Esophagus muscularis mucosa (tissue), 3 donors: Measurements from ENCODE around the gene SLC7A14.

Source experiments
- POLR2A ChIP-seq: fragments of 450-650 bp; IDR thresholded peaks from one replicate; pipeline ENCODE4 v1.6.1; 2017; ENCODE audit warnings: antibody characterized with exemption, moderate library complexity, mild to moderate bottlenecking, low read depth
- POLR2AphosphoS5 ChIP-seq, 2 donors: sonication (generic); formaldehyde crosslinking; IDR thresholded peaks; one replicate each; pipeline ENCODE4 v1.6.1; 2017; ENCODE audit warnings: antibody characterized with exemption in 2 of 2
- TF ChIP-seq, protein P1 (sequence below), 3 experiments: fragments of 200-600 bp in 2 of 3; fragments of 450-650 bp in 1 of 3; sonication (generic) in 2 of 3; IDR thresholded peaks; one replicate each; pipeline ENCODE4 v1.5.1; 2017 to 2019; ENCODE audit warnings: antibody characterized with exemption in 3 of 3, mild to moderate bottlenecking in 2 of 3, moderate library complexity in 1 of 3

DNA sequence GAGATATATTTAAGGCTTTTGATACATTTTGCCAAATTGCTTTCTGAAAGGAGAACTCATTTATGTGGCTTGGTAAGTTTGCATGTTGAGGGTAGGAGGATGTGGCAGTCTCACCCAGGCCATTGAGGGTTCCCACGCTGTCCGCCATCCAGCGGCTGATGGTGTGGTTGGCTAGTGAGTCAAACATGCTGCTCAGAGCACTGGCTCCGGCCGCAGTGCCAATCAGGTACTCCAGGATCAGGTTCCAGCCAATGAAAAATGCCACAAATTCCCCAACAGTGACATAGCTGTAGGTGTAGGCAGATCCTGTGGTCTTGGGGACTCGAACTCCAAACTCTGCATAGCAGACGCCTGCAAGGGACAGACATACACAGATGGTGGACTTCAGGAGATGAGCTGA, 84.9 kb downstream of the SLC7A14 start:
- TF ChIP-seq, protein P1, sequence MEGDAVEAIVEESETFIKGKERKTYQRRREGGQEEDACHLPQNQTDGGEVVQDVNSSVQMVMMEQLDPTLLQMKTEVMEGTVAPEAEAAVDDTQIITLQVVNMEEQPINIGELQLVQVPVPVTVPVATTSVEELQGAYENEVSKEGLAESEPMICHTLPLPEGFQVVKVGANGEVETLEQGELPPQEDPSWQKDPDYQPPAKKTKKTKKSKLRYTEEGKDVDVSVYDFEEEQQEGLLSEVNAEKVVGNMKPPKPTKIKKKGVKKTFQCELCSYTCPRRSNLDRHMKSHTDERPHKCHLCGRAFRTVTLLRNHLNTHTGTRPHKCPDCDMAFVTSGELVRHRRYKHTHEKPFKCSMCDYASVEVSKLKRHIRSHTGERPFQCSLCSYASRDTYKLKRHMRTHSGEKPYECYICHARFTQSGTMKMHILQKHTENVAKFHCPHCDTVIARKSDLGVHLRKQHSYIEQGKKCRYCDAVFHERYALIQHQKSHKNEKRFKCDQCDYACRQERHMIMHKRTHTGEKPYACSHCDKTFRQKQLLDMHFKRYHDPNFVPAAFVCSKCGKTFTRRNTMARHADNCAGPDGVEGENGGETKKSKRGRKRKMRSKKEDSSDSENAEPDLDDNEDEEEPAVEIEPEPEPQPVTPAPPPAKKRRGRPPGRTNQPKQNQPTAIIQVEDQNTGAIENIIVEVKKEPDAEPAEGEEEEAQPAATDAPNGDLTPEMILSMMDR (IDR thresholded peaks at IDR 0.05) = no peak
- TF ChIP-seq POLR2AphosphoS5 (IDR thresholded peaks at IDR 0.05) (no peak), POLR2A (no peak)
